H9 (cell line): ENCODE results near the gene LRRC7. TPM values are rescaled to one million over a fixed set of nuclear protein-coding genes. Genes with fewer than 3 reads are reported as not detected.

ENCODE experiments used
- DNase-seq: peaks from one replicate; pipeline ENCODE4 v3.0.0-alpha.2; 2017
- H2AFZ ChIP-seq: one replicate; pipeline ENCODE4 v1.6.1; 2013; ENCODE audit warnings: mild to moderate bottlenecking, low read length, control low read depth, moderate library complexity
- H2AK5ac ChIP-seq: 2 replicates; pipeline ENCODE4 v1.6.1; 2013; ENCODE audit warnings: low read length, control low read depth, mixed read lengths; ENCODE audit not compliant: insufficient read length
- H2BK120ac ChIP-seq: one replicate; pipeline ENCODE4 v1.6.1; 2013; ENCODE audit warnings: low read depth, mild to moderate bottlenecking, low read length, control low read depth, inconsistent platforms; ENCODE audit not compliant: poor library complexity, severe bottlenecking
- H2BK12ac ChIP-seq: 2 replicates; pipeline ENCODE4 v1.6.1; 2013; ENCODE audit warnings: low read length, control low read depth, mixed read lengths, low read depth; ENCODE audit not compliant: insufficient read length
- H2BK15ac ChIP-seq: 2 replicates; pipeline ENCODE4 v1.6.1; 2013; ENCODE audit warnings: low read depth, low read length, control low read depth
- H2BK20ac ChIP-seq: one replicate; pipeline ENCODE4 v1.6.1; 2013; ENCODE audit warnings: low read depth, mild to moderate bottlenecking, low read length, control low read depth, inconsistent platforms; ENCODE audit not compliant: poor library complexity, severe bottlenecking
- H2BK5ac ChIP-seq: 2 replicates; pipeline ENCODE4 v1.6.1; 2013; ENCODE audit warnings: low read length, control low read depth, mixed read lengths; ENCODE audit not compliant: insufficient read length
- H3K14ac ChIP-seq: 2 replicates; pipeline ENCODE4 v1.6.1; 2013; ENCODE audit warnings: low read length, control low read depth; ENCODE audit not compliant: insufficient read depth
- H3K18ac ChIP-seq: 2 replicates; pipeline ENCODE4 v1.6.1; 2013; ENCODE audit warnings: low read depth, mild to moderate bottlenecking, mixed read lengths, low read length, control low read depth; ENCODE audit not compliant: insufficient read length
- H3K23ac ChIP-seq: 2 replicates; pipeline ENCODE4 v1.6.1; 2013; ENCODE audit warnings: low read length, control low read depth, mixed read lengths, low read depth; ENCODE audit not compliant: insufficient read length
- H3K23me2 ChIP-seq: 2 replicates; pipeline ENCODE4 v1.6.1; 2013; ENCODE audit warnings: low read depth, mild to moderate bottlenecking, mixed read lengths, low read length, control low read depth; ENCODE audit not compliant: insufficient read length, poor library complexity, severe bottlenecking
- H3K27ac ChIP-seq: 2 replicates; pipeline ENCODE4 v1.5.1; 2013; ENCODE audit warnings: low read length, control low read depth, mixed read lengths, low read depth; ENCODE audit not compliant: insufficient read length
- H3K27me3 ChIP-seq: 2 replicates; pipeline ENCODE4 v1.6.1; 2013; ENCODE audit warnings: low read length, control low read depth, inconsistent platforms; ENCODE audit not compliant: insufficient read depth
- H3K4ac ChIP-seq: 2 replicates; pipeline ENCODE4 v1.6.1; 2013; ENCODE audit warnings: low read depth, mild to moderate bottlenecking, control low read depth, inconsistent platforms, low read length, moderate library complexity
- H3K4me1 ChIP-seq: 2 replicates; pipeline ENCODE4 v1.6.1; 2013; ENCODE audit warnings: low read length, control low read depth, inconsistent platforms; ENCODE audit not compliant: insufficient read depth
- H3K4me2 ChIP-seq: 2 replicates; pipeline ENCODE4 v1.6.1; 2013; ENCODE audit warnings: low read length, control low read depth, mixed read lengths; ENCODE audit not compliant: insufficient read length, insufficient read depth
- H3K56ac ChIP-seq: 2 replicates; pipeline ENCODE4 v1.6.1; 2013; ENCODE audit warnings: low read depth, mild to moderate bottlenecking, mixed read lengths, low read length, control low read depth; ENCODE audit not compliant: insufficient read length
- H3K79me1 ChIP-seq: 2 replicates; pipeline ENCODE4 v1.6.1; 2013; ENCODE audit warnings: low read depth, mild to moderate bottlenecking, moderate library complexity, low read length, control low read depth, inconsistent platforms; ENCODE audit not compliant: insufficient read depth, poor library complexity, severe bottlenecking
- H3K79me2 ChIP-seq: 2 replicates; pipeline ENCODE4 v1.6.1; 2013; ENCODE audit warnings: low read length, control low read depth, inconsistent platforms; ENCODE audit not compliant: insufficient read depth
- H3K9ac ChIP-seq: 2 replicates; pipeline ENCODE4 v1.6.1; 2013; ENCODE audit warnings: low read length, control low read depth, mixed read lengths; ENCODE audit not compliant: insufficient read length; ENCODE audit errors: extremely low read depth
- H3K9me3 ChIP-seq: one replicate; pipeline ENCODE4 v1.6.1; 2013; ENCODE audit warnings: low read depth, low read length, inconsistent platforms; ENCODE audit not compliant: control insufficient read depth
- H3T11ph ChIP-seq: one replicate; pipeline ENCODE4 v1.6.1; 2013; ENCODE audit warnings: mild to moderate bottlenecking, low read length, control low read depth, inconsistent platforms
- H4K20me1 ChIP-seq: one replicate; pipeline ENCODE4 v1.6.1; 2013; ENCODE audit not compliant: control insufficient read depth, insufficient read length, insufficient read depth
- H4K5ac ChIP-seq: 2 replicates; pipeline ENCODE4 v1.6.1; 2013; ENCODE audit warnings: low read depth, mild to moderate bottlenecking, mixed read lengths, low read length, control low read depth; ENCODE audit not compliant: insufficient read length
- H4K8ac ChIP-seq: replicated peaks from 2 replicates; pipeline ENCODE4 v1.6.1; 2013; ENCODE audit warnings: low read length, control low read depth, mixed read lengths, low read depth; ENCODE audit not compliant: insufficient read length
- H4K91ac ChIP-seq: 2 replicates; pipeline ENCODE4 v1.6.1; 2013; ENCODE audit warnings: low read depth, mild to moderate bottlenecking, moderate library complexity, mixed read lengths, low read length, control low read depth; ENCODE audit not compliant: insufficient read length
- H3K27ac Mint-ChIP-seq, 3 experiments: 2 replicates in 2 of 3; 3 replicates in 1 of 3; pipeline ENCODE4 v1.8.0; 2020 to 2021; ENCODE audit warnings: mixed read lengths in 3 of 3, mild to moderate bottlenecking in 1 of 3, moderate library complexity in 1 of 3
- H3K27me3 Mint-ChIP-seq: 2 replicates; pipeline ENCODE4 v1.8.0; 2021; ENCODE audit warnings: low read depth, mild to moderate bottlenecking, moderate library complexity, mixed read lengths
- H3K36me3 Mint-ChIP-seq, 3 experiments: 2 replicates in 2 of 3; 3 replicates in 1 of 3; pipeline ENCODE4 v1.8.0; 2020 to 2021; ENCODE audit warnings: low read depth in 3 of 3, mixed read lengths in 3 of 3; ENCODE audit not compliant: insufficient read depth in 1 of 3
- H3K4me1 Mint-ChIP-seq, 2 experiments: 2 replicates each; pipeline ENCODE4 v1.8.0; 2020; ENCODE audit warnings: mixed read lengths in 2 of 2
- H3K4me3 Mint-ChIP-seq, 2 experiments: 2 replicates in 1 of 2; 3 replicates in 1 of 2; pipeline ENCODE4 v1.8.0; 2020 to 2021; ENCODE audit warnings: mild to moderate bottlenecking in 2 of 2, mixed read lengths in 2 of 2, moderate library complexity in 1 of 2
- H3K9me3 Mint-ChIP-seq, 2 experiments: 2 replicates in 1 of 2; 3 replicates in 1 of 2; pipeline ENCODE4 v1.8.0; 2020; ENCODE audit warnings: mild to moderate bottlenecking in 2 of 2, mixed read lengths in 2 of 2, moderate library complexity in 1 of 2
- WGBS: extraction: QIAGEN DNeasy Blood & Tissue Kit; methylation state at CpG from one replicate; pipeline ENCODE4 v1.1.7; 2013; ENCODE audit warnings: missing lambda C conversion rate, low lambda C conversion rate, mixed read lengths; ENCODE audit not compliant: insufficient read length; ENCODE audit errors: extremely low coverage; 5-methylcytosine and 5-hydroxymethylcytosine counted together
- total RNA-seq: library from RNA; stranded (reverse); gene quantifications from 2 replicates; pipeline ENCODE4 v1.2.1, GENCODE V29; 2021
- TF ChIP-seq, protein P1 (sequence below): fragments of 200-600 bp; sonication (generic); conservative IDR thresholded peaks from 3 replicates; pipeline ENCODE4 v1.8.0; 2021; ENCODE audit warnings: antibody characterized with exemption, mild to moderate bottlenecking

The LRRC7 gene
- total RNA-seq, 1 experiment from 2014 or later = not detected

- no peaks in the 10 kb centered on the region for H3K79me1 ChIP-seq
- no peak overlapping the region for H3K56ac ChIP-seq
- no peak overlapping the region for H3K27ac ChIP-seq
- no peaks in the 10 kb centered on the region for H3K36me3 Mint-ChIP-seq
- H4K8ac ChIP-seq = no peak overlapping the region
- H3T11ph ChIP-seq = no peak overlapping the region
- DNase-seq = no peak
- no peak overlapping the region for H2BK15ac ChIP-seq
- H3K4ac ChIP-seq = no peak overlapping the region
- no peaks in the 10 kb centered on the region for H4K20me1 ChIP-seq
- H3K9ac ChIP-seq = no peak overlapping the region
- H2BK5ac ChIP-seq = no peak overlapping the region
- WGBS = no CpG with 5 or more reads among the region's 1 CpG
- no peak overlapping the region for H2BK20ac ChIP-seq
- H3K23ac ChIP-seq = no peak overlapping the region
- H2BK120ac ChIP-seq = no peak overlapping the region
- H2AFZ ChIP-seq = no peak overlapping the region
- H3K27ac Mint-ChIP-seq = no peak overlapping the region
- no peaks in the 10 kb centered on the region for H3K4me1 ChIP-seq
- no peaks in the 10 kb centered on the region for H3K4me1 Mint-ChIP-seq
- no peaks in the 10 kb centered on the region for H3K79me2 ChIP-seq
- no peaks in the 10 kb centered on the region for H3K23me2 ChIP-seq
- no peak overlapping the region for H2BK12ac ChIP-seq
- no peak overlapping the region for H4K5ac ChIP-seq
- H3K9me3 Mint-ChIP-seq = no peaks in the 10 kb centered on the region
- no peak overlapping the region for H3K18ac ChIP-seq
- H3K4me2 ChIP-seq = no peak overlapping the region
- H3K9me3 ChIP-seq = no peaks in the 10 kb centered on the region
- H3K27me3 Mint-ChIP-seq = no peaks in the 10 kb centered on the region
- H2AK5ac ChIP-seq = no peak overlapping the region
- H3K4me3 Mint-ChIP-seq = no peak overlapping the region
- H4K91ac ChIP-seq = no peak overlapping the region
- no peaks in the 10 kb centered on the region for H3K27me3 ChIP-seq
- no peak overlapping the region for H3K14ac ChIP-seq
- TF ChIP-seq, protein P1, sequence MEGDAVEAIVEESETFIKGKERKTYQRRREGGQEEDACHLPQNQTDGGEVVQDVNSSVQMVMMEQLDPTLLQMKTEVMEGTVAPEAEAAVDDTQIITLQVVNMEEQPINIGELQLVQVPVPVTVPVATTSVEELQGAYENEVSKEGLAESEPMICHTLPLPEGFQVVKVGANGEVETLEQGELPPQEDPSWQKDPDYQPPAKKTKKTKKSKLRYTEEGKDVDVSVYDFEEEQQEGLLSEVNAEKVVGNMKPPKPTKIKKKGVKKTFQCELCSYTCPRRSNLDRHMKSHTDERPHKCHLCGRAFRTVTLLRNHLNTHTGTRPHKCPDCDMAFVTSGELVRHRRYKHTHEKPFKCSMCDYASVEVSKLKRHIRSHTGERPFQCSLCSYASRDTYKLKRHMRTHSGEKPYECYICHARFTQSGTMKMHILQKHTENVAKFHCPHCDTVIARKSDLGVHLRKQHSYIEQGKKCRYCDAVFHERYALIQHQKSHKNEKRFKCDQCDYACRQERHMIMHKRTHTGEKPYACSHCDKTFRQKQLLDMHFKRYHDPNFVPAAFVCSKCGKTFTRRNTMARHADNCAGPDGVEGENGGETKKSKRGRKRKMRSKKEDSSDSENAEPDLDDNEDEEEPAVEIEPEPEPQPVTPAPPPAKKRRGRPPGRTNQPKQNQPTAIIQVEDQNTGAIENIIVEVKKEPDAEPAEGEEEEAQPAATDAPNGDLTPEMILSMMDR = no peak
Measured at GRCh38 chr1:69706473-69706872, 138.8 kb downstream of the LRRC7 start.
